Fibroblast of the aortic adventitia (primary cell): ENCODE measurements around the gene ZBTB5. TPM values are rescaled to one million over a fixed set of nuclear protein-coding genes. Genes with fewer than 3 reads are reported as not detected.

Experiments used
- DNase-seq: peaks from one replicate; pipeline ENCODE4 v3.0.0-alpha.2; 2010; ENCODE audit warnings: low read depth
- H3K4me3 ChIP-seq: 2 replicates; pipeline ENCODE4 v1.5.1; 2011; ENCODE audit warnings: low read depth, mild to moderate bottlenecking, control low read depth, low read length, moderate library complexity
- total RNA-seq: library from RNA; depleted of rRNA; stranded (reverse); fragments of >200 nt; gene quantifications from 2 replicates; pipeline ENCODE4 v1.2.3, GENCODE V29; 2012; ENCODE audit warnings: low replicate concordance
- TF ChIP-seq, protein P1 (sequence below): IDR thresholded peaks from 2 replicates; pipeline ENCODE4 v1.5.1; 2011; ENCODE audit warnings: mild to moderate bottlenecking, low read length, control low read depth, inconsistent platforms; ENCODE audit not compliant: insufficient read depth

The ZBTB5 gene
- total RNA-seq, 1 donor: 9.3 TPM

DNA sequence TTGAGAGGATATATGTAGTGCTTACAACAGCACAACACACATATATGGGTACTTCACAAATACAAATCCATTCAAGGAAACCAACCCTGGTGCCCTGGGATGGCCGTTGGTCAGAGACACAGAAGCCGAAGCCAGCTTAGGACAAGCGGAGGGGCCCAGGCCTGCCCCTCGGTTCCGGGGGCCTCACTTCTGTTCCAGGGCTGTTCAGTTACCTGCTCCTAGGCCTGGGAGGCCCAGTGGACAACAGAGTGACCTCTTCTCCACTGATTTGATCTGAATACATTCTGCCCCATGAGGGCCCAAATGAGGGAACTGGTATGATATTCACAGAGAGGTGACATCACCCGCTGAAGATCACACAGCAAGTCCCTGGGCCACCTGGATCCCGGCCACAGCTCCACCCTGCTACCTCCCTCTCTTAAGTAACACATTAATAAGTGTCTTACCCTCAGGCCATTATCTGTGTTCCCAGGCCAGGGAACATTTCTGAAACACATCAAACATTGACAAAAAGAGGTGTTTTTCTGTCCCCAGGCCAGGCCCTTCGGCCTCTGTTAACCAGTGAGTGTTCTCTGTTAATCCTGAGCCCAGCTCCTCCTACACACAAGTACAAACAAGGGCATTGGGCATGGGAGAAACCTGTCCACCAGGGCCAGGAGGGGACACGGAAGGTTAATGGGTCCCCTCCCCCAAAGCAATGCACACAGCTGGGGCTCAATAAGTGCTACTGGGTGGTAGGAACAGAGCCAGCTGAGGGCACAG is 47.2 kb downstream of the ZBTB5 start:
- no peak overlapping the region for H3K4me3 ChIP-seq
- TF ChIP-seq, protein P1, sequence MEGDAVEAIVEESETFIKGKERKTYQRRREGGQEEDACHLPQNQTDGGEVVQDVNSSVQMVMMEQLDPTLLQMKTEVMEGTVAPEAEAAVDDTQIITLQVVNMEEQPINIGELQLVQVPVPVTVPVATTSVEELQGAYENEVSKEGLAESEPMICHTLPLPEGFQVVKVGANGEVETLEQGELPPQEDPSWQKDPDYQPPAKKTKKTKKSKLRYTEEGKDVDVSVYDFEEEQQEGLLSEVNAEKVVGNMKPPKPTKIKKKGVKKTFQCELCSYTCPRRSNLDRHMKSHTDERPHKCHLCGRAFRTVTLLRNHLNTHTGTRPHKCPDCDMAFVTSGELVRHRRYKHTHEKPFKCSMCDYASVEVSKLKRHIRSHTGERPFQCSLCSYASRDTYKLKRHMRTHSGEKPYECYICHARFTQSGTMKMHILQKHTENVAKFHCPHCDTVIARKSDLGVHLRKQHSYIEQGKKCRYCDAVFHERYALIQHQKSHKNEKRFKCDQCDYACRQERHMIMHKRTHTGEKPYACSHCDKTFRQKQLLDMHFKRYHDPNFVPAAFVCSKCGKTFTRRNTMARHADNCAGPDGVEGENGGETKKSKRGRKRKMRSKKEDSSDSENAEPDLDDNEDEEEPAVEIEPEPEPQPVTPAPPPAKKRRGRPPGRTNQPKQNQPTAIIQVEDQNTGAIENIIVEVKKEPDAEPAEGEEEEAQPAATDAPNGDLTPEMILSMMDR: no peak
- no peak for DNase-seq

- H3K4me3 ChIP-seq: no peak overlapping the region
- TF ChIP-seq, protein P1: no peak
- no peak for DNase-seq
These were observed 47.9 kb downstream of the ZBTB5 start for GRCh38 chr9:37417252-37417803.

GRCh38 chr9:37415011-37415719 is 50.1 kb downstream of the ZBTB5 start:
- peak overlapping the region; percentile 22 for H3K4me3 ChIP-seq
- peak; percentile 87 for DNase-seq
- TF ChIP-seq, protein P1: peak; percentile 86

DNA sequence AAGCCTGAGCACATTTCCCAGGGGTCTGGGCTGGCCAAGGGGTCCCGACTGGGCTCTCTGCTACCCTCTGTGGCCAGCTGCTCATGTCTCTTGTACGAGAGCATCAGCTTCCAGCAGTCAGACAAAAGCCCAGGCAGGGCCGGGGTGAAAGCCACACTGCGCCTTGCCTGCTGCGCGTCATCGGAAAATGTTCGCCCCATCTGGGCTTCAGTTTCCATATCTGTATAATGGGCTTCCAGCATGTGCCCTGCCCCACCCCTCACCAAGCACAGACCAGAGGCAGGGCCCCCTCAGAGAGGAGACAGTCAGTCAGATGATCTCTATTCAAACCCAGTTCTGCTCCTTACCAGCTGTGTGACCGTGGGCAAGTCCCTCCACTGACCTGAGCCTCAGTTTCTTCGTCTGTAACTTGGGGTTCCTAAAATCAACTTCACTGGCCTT is 50.7 kb downstream of the ZBTB5 start:
- no peak for DNase-seq
- TF ChIP-seq, protein P1: no peak
- H3K4me3 ChIP-seq: no peak overlapping the region

DNA sequence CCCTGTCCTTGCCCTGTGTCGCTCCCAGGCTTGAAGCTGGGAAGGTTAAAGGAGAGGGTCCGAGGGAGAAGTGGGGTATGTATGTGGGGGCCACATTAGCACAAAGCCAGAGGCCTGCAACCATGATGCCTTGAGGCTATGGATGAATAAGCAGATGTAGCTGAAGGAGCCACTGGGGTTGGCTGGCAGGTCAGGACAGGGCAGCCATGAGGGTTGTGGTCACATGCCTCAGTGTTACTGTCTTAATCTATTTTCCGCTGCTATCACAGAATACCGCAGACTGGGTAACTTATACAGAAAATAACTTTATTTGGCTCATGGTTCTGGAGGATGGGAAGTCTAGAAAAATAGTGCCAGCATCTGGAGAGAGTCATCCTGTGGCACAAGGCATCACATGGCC is 51.9 kb downstream of the ZBTB5 start:
- TF ChIP-seq, protein P1: no peak
- no peak for DNase-seq
- no peak overlapping the region for H3K4me3 ChIP-seq

DNA sequence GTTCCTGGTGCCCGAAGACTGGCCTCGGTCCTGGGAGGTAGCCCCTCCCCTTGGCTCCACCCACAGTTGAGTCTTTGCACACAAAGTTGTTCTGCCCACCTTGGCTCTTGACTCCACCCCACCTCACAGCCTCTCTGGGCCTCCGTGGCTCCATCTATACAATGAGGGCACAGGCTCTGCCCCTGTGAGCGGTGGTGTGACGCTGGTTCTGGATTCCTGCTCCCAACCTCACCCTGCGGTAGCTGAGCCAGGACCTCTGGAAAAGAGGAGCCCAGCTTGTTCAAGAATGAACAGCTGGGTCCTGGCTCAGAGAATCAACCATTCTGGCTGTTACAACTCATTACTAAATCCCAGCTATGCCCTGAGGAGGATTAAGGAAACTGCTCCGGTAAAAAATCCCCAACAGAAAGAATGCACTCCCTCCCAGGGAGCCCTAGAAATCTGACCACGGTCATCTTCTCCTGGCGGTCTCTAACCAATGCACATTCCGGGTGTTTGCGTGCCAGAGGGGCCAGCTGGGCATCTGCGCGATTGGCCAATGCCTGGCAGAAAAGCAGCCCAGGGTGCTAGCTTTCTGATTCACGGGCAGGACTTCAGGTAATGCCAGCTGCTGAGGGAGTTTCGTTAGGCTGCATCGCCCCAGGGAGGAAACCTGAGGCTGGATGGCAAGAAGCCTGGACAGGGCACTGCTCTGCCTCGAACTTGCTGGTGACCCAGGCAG is 52.7 kb downstream of the ZBTB5 start:
- TF ChIP-seq, protein P1: no peak
- DNase-seq: peak; percentile 72
- H3K4me3 ChIP-seq: no peak overlapping the region
